ENCODE data around the gene LRRC59.

Gene LRRC59

GRCh38 chr17:50425682-50426471 is 28.6 kb upstream of the LRRC59 start, which contains the start of gene ACSF2:
Gene ACSF2 (plus strand): TSS chr17:50426218. CDS start chr17:50426262, 44 bp downstream.
- H3K36me3 ChIP-seq (ENCODE audit: control insufficient read depth in 1 of 2, insufficient read depth in 2 of 2, low read depth in 1 of 2, low read length in 2 of 2) = peaks cover 0 to 2% of the 10 kb centered on the region in 2 experiments
- H3K18ac ChIP-seq (ENCODE audit: low read depth in 1 of 2, low read length in 2 of 2) = peak within 1 kb of the TSS; percentile 81 to 88
- H3K4me3 ChIP-seq (ENCODE audit: insufficient read depth in 1 of 2, low read depth in 1 of 2, low read length in 2 of 2) = peak within 1 kb of the TSS; percentile 72 to 83
- H3K27ac ChIP-seq (ENCODE audit: low read length, poor library complexity, severe bottlenecking) = peak within 1 kb of the TSS; percentile 63
- H3K27me3 ChIP-seq (ENCODE audit: control insufficient read depth in 1 of 2, insufficient read depth in 1 of 2, low read length in 2 of 2) = no peaks in the 10 kb centered on the region
- H2AFZ ChIP-seq (ENCODE audit: low read depth, low read length) = peak within 1 kb of the TSS; percentile 74
- peaks cover 13% of the 10 kb centered on the region for H3K79me1 ChIP-seq (replicated peaks; ENCODE audit: low read length, poor library complexity, severe bottlenecking)
- WGBS = 4% methylated on average over 66 of the region's 70 CpGs
- peak within 1 kb of the TSS; percentile 87 for H3K4me2 ChIP-seq (ENCODE audit: low read length, poor library complexity, severe bottlenecking)
- peak within 1 kb of the TSS; percentile 7 to 81 for H3K4ac ChIP-seq (ENCODE audit: low read depth in 1 of 2, low read length in 2 of 2)
- peak within 1 kb of the TSS in 1 of 2 experiments; percentile 75 for H3K14ac ChIP-seq (ENCODE audit: low read length in 2 of 2)
- H2BK15ac ChIP-seq (ENCODE audit: low read depth, poor library complexity, severe bottlenecking) = peak within 1 kb of the TSS; percentile 73
- peak within 1 kb of the TSS; percentile 11 for H2AK5ac ChIP-seq (ENCODE audit: low read length, severe bottlenecking)
- H3K9me3 ChIP-seq (ENCODE audit: control insufficient read depth, low read length) = no peaks in the 10 kb centered on the region
- peak within 1 kb of the TSS; percentile 55 for H2BK120ac ChIP-seq (ENCODE audit: low read depth, low read length)
- H4K91ac ChIP-seq (ENCODE audit: low read length) = peak within 1 kb of the TSS; percentile 76
- H3K23ac ChIP-seq (ENCODE audit: low read length in 2 of 2) = peak within 1 kb of the TSS in 1 of 2 experiments; percentile 87
- DNase-seq = peak; percentile 70
- peak within 1 kb of the TSS; percentile 88 for H3K9ac ChIP-seq (ENCODE audit: low read length)
- H4K8ac ChIP-seq (ENCODE audit: low read length) = peak within 1 kb of the TSS; percentile 90
- H2BK5ac ChIP-seq (ENCODE audit: low read depth, low read length, poor library complexity, severe bottlenecking) = no peak within 1 kb of the TSS
- peak within 1 kb of the TSS in 1 of 2 experiments; percentile 85 for H2BK12ac ChIP-seq (ENCODE audit: low read length in 2 of 2)
- peaks cover 29% of the 10 kb centered on the region for H3K4me1 ChIP-seq (ENCODE audit: control insufficient read depth, insufficient read depth, low read depth, low read length)

DNA sequence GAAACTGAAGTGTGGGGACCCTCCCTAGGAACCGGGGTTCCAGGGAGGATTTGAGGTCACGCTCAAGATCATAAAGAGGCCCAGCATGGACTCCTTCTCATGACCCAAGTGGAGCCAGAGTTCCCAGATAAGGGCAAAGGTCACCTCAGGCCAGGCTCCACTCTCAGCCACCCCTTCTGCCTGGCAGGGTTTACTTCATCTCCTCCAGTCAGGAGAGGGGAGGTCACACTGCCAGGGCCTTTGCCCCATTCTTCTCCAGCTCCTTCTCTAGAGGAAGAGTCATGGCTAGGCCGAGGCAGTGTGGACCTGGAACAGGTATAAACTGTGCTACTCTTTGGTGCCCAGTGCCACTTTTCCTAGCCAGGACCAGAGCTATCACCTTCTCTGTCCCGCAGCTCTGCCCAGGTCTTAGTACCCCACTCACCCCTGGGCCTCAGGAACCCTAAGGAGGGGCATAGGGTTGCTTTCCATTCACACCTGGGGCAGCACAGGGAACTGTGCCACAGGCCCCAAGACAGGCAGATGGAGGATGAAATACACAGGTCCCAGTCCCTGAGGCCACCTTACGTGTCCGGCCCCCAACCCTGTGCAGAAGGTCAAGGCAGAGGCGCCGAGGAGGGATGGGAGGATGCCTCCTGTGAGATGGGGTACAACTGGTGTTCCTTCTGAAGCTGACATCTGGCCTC is 27.8 kb upstream of the LRRC59 start:
- H3K9me3 ChIP-seq (ENCODE audit: control insufficient read depth, low read length) = no peaks in the 10 kb centered on the region
- peak overlapping the region; percentile 72 to 81 for H3K4me3 ChIP-seq (ENCODE audit: insufficient read depth in 1 of 2, low read depth in 1 of 2, low read length in 2 of 2)
- no peaks in the 10 kb centered on the region for H3K27me3 ChIP-seq (ENCODE audit: control insufficient read depth in 1 of 2, insufficient read depth in 1 of 2, low read length in 2 of 2)
- no peak overlapping the region for H2BK5ac ChIP-seq (ENCODE audit: low read depth, low read length, poor library complexity, severe bottlenecking)
- WGBS = 91% methylated on average over 8 of the region's 8 CpGs
- DNase-seq = no peak
- H3K4ac ChIP-seq (ENCODE audit: low read depth in 1 of 2, low read length in 2 of 2) = peak overlapping the region; percentile 7 to 81
- peak overlapping the region; percentile 88 for H3K9ac ChIP-seq (ENCODE audit: low read length)
- peak overlapping the region; percentile 90 for H4K8ac ChIP-seq (ENCODE audit: low read length)
- H2AK5ac ChIP-seq (ENCODE audit: low read length, severe bottlenecking) = peak overlapping the region; percentile 63
- peak overlapping the region; percentile 76 to 81 for H3K18ac ChIP-seq (ENCODE audit: low read depth in 1 of 2, low read length in 2 of 2)
- no peak overlapping the region for H2BK15ac ChIP-seq (ENCODE audit: low read depth, poor library complexity, severe bottlenecking)
- H3K27ac ChIP-seq (ENCODE audit: low read length, poor library complexity, severe bottlenecking) = no peak overlapping the region
- H2AFZ ChIP-seq (ENCODE audit: low read depth, low read length) = peak overlapping the region; percentile 74
- peak overlapping the region; percentile 54 for H3K4me2 ChIP-seq (ENCODE audit: low read length, poor library complexity, severe bottlenecking)
- peak overlapping the region in 1 of 2 experiments; percentile 85 for H2BK12ac ChIP-seq (ENCODE audit: low read length in 2 of 2)
- H3K79me1 ChIP-seq (replicated peaks; ENCODE audit: low read length, poor library complexity, severe bottlenecking) = peaks cover 13% of the 10 kb centered on the region
- peak overlapping the region; percentile 12 for H2BK120ac ChIP-seq (ENCODE audit: low read depth, low read length)
- H3K23ac ChIP-seq (ENCODE audit: low read length in 2 of 2) = peak overlapping the region in 1 of 2 experiments; percentile 37
- peaks cover 29% of the 10 kb centered on the region for H3K4me1 ChIP-seq (ENCODE audit: control insufficient read depth, insufficient read depth, low read depth, low read length)
- H3K36me3 ChIP-seq (ENCODE audit: control insufficient read depth in 1 of 2, insufficient read depth in 2 of 2, low read depth in 1 of 2, low read length in 2 of 2) = peaks cover 0 to 2% of the 10 kb centered on the region in 2 experiments
- H3K14ac ChIP-seq (ENCODE audit: low read length in 2 of 2) = peak overlapping the region in 1 of 2 experiments; percentile 72
- peak overlapping the region; percentile 76 for H4K91ac ChIP-seq (ENCODE audit: low read length)

DNA sequence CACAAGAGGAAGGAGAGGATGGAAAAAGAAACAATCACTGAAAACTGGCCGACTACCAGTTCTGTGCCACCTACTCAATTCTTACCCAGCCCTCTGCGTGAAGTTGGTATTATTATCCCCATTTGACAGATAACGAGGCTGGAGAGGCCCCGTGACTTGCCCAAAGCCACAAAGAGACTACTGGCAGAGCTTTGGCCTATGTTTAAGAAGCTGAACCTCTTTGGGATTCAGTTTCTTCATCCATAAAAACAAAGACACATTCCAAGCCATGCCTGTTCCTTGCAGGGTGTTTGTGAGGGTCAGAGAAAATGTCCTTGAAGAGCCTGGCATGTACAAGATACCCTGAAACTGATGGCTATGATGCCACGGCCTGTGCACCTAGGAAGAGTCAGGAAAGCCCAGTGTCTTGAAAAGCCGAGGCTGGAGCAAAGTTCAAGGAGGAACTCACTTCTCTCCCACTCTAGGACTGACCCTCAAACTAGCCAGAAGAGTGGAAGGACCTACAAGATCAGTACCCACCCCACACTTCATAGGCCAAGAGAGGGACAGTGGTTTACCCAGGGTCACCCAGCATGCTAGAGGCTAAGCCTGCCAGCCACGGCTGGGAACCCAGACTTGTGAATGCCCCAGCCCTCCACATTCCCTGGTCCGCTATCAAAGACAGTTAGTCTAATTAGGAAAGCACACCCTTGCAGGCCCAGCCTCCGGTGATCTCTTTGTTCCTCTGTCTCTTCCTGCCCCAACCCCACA is 27.1 kb upstream of the LRRC59 start:
- no peak overlapping the region for H2BK5ac ChIP-seq (ENCODE audit: low read depth, low read length, poor library complexity, severe bottlenecking)

More for the DNA sequence above, 27.1 kb upstream of the LRRC59 start:
- Histone ChIP-seq H4K91ac (ENCODE audit: low read length) (peak overlapping the region; percentile 45), H3K23ac (ENCODE audit: low read length in 2 of 2) (peak overlapping the region in 1 of 2 experiments; percentile 63), H2AFZ (ENCODE audit: low read depth, low read length) (no peak overlapping the region), H3K4me2 (ENCODE audit: low read length, poor library complexity, severe bottlenecking) (no peak overlapping the region), H2BK15ac (ENCODE audit: low read depth, poor library complexity, severe bottlenecking) (peak overlapping the region; percentile 62), H3K4ac (ENCODE audit: low read depth in 1 of 2, low read length in 2 of 2) (peak overlapping the region in 1 of 2 experiments; percentile 60), H2BK12ac (ENCODE audit: low read length in 2 of 2) (peak overlapping the region; percentile 10 to 49), H2BK120ac (ENCODE audit: low read depth, low read length) (no peak overlapping the region), H3K36me3 (ENCODE audit: control insufficient read depth in 1 of 2, insufficient read depth in 2 of 2, low read depth in 1 of 2, low read length in 2 of 2) (peaks cover 0 to 2% of the 10 kb centered on the region in 2 experiments), H3K27ac (ENCODE audit: low read length, poor library complexity, severe bottlenecking) (peak overlapping the region; percentile 48), H3K4me3 (ENCODE audit: insufficient read depth in 1 of 2, low read depth in 1 of 2, low read length in 2 of 2) (no peak overlapping the region), H3K27me3 (ENCODE audit: control insufficient read depth in 1 of 2, insufficient read depth in 1 of 2, low read length in 2 of 2) (no peaks in the 10 kb centered on the region), H3K14ac (ENCODE audit: low read length in 2 of 2) (peak overlapping the region in 1 of 2 experiments; percentile 38), H2AK5ac (ENCODE audit: low read length, severe bottlenecking) (peak overlapping the region; percentile 63), H4K8ac (ENCODE audit: low read length) (peak overlapping the region; percentile 53), H3K9ac (ENCODE audit: low read length) (no peak overlapping the region), H3K4me1 (ENCODE audit: control insufficient read depth, insufficient read depth, low read depth, low read length) (peaks cover 29% of the 10 kb centered on the region), H3K9me3 (ENCODE audit: control insufficient read depth, low read length) (no peaks in the 10 kb centered on the region), H3K79me1 (replicated peaks; ENCODE audit: low read length, poor library complexity, severe bottlenecking) (peaks cover 7% of the 10 kb centered on the region), H3K18ac (ENCODE audit: low read depth in 1 of 2, low read length in 2 of 2) (peak overlapping the region; percentile 54 to 74)
- 83% methylated on average over 9 of the region's 9 CpGs for WGBS
- peak; percentile 13 for DNase-seq

Data from mesenchymal stem cell (in vitro differentiated cells and primary cell).